H54 (cell line): ENCODE data around the gene OPHN1.

ENCODE experiments used
- DNase-seq: peaks from one replicate; pipeline ENCODE4 v3.0.0; 2011; ENCODE audit warnings: low spot score, mixed read lengths; ENCODE audit not compliant: insufficient read length
- FAIRE-seq: peaks from 3 replicates; lab custom pipeline; 2011; peaks lifted over from hg19 to GRCh38; lab: Jason Lieb, UNC
- POLR2A ChIP-seq: IDR thresholded peaks from 2 replicates; pipeline ENCODE4 v1.6.1; 2011; ENCODE audit warnings: low read depth, mild to moderate bottlenecking, low read length

Gene OPHN1, protein sequence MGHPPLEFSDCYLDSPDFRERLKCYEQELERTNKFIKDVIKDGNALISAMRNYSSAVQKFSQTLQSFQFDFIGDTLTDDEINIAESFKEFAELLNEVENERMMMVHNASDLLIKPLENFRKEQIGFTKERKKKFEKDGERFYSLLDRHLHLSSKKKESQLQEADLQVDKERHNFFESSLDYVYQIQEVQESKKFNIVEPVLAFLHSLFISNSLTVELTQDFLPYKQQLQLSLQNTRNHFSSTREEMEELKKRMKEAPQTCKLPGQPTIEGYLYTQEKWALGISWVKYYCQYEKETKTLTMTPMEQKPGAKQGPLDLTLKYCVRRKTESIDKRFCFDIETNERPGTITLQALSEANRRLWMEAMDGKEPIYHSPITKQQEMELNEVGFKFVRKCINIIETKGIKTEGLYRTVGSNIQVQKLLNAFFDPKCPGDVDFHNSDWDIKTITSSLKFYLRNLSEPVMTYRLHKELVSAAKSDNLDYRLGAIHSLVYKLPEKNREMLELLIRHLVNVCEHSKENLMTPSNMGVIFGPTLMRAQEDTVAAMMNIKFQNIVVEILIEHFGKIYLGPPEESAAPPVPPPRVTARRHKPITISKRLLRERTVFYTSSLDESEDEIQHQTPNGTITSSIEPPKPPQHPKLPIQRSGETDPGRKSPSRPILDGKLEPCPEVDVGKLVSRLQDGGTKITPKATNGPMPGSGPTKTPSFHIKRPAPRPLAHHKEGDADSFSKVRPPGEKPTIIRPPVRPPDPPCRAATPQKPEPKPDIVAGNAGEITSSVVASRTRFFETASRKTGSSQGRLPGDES

GRCh38 chrX:68433155-68433980 is at the start of gene OPHN1:
TSS of gene OPHN1 (minus strand) at chrX:68433495. CDS start at chrX:68433020, 475 bp downstream.
- peak; percentile 18; the same call in 1 of the 2 replicates for TF ChIP-seq POLR2A
- DNase-seq = peak; percentile 56
- FAIRE-seq = peak; percentile 72

DNA sequence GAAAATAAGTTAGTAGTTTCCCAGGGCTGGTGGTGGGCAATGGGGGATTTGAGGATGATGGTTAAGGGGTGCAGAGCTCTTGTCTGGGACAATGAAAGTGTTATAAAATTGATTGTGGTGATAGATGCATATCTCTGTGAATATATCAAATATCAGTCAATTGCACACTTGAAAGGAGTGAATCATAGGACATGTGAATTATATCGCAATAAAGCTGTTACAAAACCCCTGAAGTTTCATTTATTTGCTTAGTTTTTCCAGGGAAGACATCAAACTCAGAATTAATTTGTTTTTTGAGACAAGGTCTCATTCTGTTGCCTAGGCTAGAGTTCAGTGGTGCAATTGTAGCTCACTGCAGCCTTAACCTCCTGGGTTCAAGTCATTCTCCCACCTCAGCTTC is 47.7 kb upstream of the OPHN1 start:
- no peak for TF ChIP-seq POLR2A
- DNase-seq (no peak), FAIRE-seq (no peak)

DNA sequence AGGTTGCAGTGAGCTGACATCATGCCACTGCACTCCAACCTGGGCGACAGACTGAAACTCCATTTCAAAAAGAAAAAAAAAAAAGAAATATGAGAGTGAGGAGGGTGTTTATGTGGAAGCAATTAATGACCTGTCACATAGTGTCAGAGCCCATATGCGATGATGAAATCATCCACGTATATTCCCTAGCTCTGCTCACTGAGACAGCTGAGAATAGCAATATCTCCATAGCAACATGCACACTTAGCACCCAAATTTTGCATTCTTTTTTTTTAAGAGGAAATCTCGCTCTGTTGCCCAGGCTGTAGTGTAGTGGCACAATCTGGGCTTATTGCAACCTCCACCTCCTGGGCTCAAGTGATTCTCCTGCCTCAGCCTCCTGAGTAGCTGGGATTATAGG is 31.5 kb upstream of the OPHN1 start:
- DNase-seq (no peak), FAIRE-seq (no peak)
- no peak for TF ChIP-seq POLR2A

- DNase-seq (no peak), FAIRE-seq (no peak)
- TF ChIP-seq POLR2A = no peak
Measured at GRCh38 chrX:68463880-68464279, 30.6 kb upstream of the OPHN1 start.

DNA sequence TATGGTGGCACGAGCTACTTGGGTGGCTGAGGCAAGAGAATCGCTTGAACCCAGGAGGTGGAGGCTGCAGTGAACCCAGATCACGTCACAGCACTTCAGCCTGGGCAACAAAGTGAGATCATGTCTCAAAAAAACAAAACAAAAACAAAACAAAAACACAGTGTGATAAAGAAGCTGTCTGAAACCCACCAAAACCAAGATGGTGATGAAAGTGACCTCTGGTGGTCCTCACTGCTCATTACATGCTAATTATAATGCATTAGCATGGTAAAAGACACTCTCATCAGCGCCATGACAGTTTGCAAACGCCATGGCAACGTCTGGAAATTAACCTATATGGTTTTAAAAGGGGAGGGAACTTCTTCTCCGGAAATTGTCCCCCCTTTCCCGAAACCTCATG is 29.4 kb upstream of the OPHN1 start:
- FAIRE-seq (peak; percentile 86), DNase-seq (no peak)
- TF ChIP-seq POLR2A = no peak

- peak; percentile 36 for FAIRE-seq
- DNase-seq = no peak
- no peak for TF ChIP-seq POLR2A
Measured at GRCh38 chrX:68462197-68462596, 28.9 kb upstream of the OPHN1 start.

DNA sequence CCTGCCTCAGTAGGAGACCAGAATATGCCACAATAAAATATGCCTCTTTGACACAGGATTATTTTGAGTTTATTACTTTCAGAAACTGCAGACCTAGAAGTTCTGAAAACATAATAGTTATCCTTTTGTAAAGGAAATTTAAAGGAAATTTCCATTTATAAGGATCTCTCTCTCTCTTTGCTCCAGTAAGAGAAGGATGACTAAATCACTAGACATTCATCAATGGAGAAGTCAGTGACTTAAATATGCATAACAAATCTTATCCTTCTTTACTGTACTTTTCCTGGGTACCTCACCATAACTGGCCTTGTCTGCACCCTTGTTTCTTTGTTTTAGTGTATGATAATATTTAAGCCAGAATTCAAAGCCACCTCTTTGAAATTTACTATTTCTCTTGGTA is 28.3 kb upstream of the OPHN1 start:
- DNase-seq (no peak), FAIRE-seq (no peak)
- TF ChIP-seq POLR2A = no peak

DNA sequence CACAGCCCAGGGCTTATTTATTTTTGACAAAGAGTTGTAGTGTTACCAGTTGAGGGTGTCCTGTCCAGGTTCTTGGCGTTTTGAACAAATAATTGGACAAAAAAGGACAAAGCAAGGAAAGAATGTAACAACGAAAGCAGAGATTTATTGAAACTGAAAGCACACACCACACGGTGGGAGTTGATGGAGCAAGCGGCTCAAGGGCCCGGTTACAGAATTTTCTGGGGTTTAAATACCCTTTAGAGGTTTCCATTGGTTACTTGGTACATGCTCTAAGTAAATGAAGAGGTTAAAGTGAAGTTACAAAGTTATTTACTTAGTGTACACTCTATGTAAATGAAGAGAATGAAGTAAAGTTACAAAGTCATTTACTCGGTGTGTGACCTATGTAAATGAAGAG is 27.8 kb upstream of the OPHN1 start:
- DNase-seq (no peak), FAIRE-seq (no peak)
- no peak for TF ChIP-seq POLR2A

DNA sequence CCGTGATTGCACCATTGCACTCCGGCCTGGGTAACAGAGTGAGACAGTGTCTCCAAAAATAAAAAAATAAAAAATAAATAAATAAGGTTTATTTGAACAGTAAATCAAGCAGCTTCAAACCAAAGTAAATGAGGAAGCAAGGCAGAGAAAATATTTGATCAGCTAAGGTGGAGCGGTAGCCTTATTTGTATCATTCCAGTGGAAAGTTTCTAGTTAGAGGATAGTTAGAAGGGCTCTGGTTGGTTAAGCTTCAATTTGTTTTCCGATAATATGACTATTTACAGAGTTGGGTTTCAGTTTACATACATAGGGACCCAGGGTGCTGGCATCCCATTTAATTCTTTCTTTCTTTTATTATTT is 21.8 kb upstream of the OPHN1 start:
- TF ChIP-seq POLR2A = no peak
- FAIRE-seq (no peak), DNase-seq (no peak)

DNA sequence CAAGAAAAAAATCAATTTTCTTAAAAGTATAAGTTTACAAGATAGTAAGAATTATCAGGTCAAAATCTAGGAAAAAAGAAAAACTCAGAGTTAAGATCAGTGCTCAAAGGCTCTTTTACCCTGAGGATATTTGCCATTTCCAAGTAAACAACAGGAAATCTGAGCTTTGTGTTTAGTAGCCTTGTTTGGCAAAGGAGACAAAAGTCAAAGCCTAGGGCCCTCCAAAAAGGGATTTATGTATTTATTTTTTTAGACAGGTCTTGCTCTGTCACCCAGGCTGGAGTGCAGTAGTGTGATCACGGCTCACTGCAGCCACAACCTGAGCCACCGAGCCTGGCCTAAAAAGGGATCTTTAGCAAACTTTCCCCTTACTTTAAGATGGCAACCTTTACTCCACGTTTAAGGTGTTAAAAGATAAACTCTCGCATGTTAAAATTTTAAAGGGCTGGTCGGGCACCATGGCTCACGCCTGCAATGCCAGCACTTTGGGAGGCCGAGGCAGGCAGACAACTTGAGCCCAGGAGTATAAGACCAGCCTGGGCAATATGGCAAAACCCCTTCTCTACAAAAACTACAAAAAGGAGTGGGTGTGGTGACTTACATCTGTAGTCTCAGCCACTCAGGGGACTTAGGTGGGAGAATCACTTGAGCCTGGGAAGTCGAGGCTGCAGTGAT is 21.3 kb upstream of the OPHN1 start:
- TF ChIP-seq POLR2A = no peak
- DNase-seq (no peak), FAIRE-seq (no peak)

DNA sequence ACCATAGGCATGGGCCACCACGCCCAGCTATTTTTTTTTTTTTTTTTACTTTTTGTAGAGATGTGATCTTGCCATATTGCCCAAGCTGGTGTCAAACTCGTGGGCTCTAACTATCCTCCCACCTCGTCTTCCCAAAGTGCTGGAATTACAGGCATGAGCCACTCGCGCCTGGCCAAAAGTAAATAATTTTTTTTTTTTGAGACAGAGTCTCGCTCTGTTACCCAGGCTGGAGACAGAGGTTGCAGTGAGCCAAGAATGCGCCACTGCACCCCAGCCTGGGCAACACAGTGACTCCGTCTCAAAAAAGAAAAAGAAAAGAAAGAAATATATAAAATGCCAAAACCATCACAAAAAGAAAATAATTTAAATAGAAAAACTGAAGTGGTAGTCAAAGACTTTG is 18.4 kb upstream of the OPHN1 start:
- TF ChIP-seq POLR2A = no peak
- FAIRE-seq (no peak), DNase-seq (no peak)

DNA sequence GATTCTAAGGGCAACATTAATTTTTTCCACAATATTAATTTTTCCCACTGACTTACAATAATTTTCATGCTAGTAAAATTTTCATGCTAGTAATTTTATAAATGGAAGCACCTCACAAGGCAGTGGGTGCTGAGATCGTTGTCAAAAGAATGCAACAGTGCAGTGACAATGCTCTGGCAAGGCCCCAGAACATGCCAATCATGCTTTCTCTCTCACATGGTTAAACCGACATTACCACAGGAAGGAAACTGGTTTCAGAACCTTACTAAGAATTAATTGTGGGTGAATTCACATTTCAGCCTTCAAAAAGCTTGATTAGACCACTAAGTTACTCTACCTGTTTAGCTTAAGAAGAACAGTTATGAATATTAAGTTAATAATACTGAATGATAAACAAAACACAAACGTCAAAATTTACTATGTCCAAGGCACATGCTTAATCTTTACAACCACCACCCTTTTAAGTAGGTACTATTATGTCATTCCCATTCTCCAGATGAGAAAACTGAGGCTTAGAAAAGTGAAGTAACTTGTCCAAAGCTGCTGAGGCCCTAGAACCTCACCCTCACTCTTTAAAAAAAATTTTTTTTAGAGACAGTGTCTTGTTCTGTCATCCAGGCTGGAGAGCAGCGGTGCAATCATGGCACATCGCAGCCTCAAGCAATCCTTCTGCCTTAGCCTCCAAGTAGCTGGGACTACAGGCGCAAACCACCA is 10.0 kb upstream of the OPHN1 start:
- FAIRE-seq (no peak), DNase-seq (no peak)
- TF ChIP-seq POLR2A = no peak

GRCh38 chrX:68440940-68441339 is 7.6 kb upstream of the OPHN1 start:
- FAIRE-seq (peak; percentile 71), DNase-seq (no peak)
- TF ChIP-seq POLR2A = no peak
